Measurements from ENCODE around the gene MS4A6A. TPM values are rescaled to one million over a fixed set of nuclear protein-coding genes. Genes with fewer than 3 reads are reported as not detected.

Gene MS4A6A
- total RNA-seq, 1 experiment from 2014 or later = not detected

- no peak overlapping the region for H3K56ac ChIP-seq (ENCODE audit: insufficient read length, low read depth, low read length)
These were observed 815 bp upstream of the MS4A6A start for GRCh38 chr11:60183591-60184205.

More at GRCh38 chr11:60183591-60184205, 815 bp upstream of the MS4A6A start:
- H3K9ac ChIP-seq (ENCODE audit: extremely low read depth, insufficient read length, low read length) = no peak overlapping the region
- no peaks in the 10 kb centered on the region for H3K9me3 ChIP-seq (ENCODE audit: control insufficient read depth, low read depth, low read length)
- no peak overlapping the region for H2BK15ac ChIP-seq (ENCODE audit: low read depth, low read length)
- H3K27ac ChIP-seq (ENCODE audit: insufficient read length, low read depth, low read length) = no peak overlapping the region
- H2BK12ac ChIP-seq (ENCODE audit: insufficient read length, low read depth, low read length) = no peak overlapping the region
- no peaks in the 10 kb centered on the region for H3K79me1 ChIP-seq (ENCODE audit: insufficient read depth, low read depth, low read length, poor library complexity, severe bottlenecking)
- Mint-ChIP-seq H3K4me1 (peaks cover 9% of the 10 kb centered on the region in 2 experiments; a peak in 2 of 4 replicates), H3K27ac (no peak overlapping the region), H3K27me3 (ENCODE audit: low read depth) (no peaks in the 10 kb centered on the region; the same call in 1 of the 2 replicates), H3K9me3 (peaks cover 18% of the 10 kb centered on the region in 2 experiments), H3K36me3 (ENCODE audit: insufficient read depth in 1 of 3, low read depth in 3 of 3) (peaks cover 5 to 14% (median 7%) of the 10 kb centered on the region in 3 experiments; a peak in 6 of 7 replicates), H3K4me3 (no peak overlapping the region)
- H3K4me1 ChIP-seq (ENCODE audit: insufficient read depth, low read length) = no peaks in the 10 kb centered on the region
- H3K79me2 ChIP-seq (ENCODE audit: insufficient read depth, low read length) = no peaks in the 10 kb centered on the region
- no peak overlapping the region for H2BK20ac ChIP-seq (ENCODE audit: low read depth, low read length, poor library complexity, severe bottlenecking)
- no peak overlapping the region for H3K18ac ChIP-seq (ENCODE audit: insufficient read length, low read depth, low read length)
- H3K4me2 ChIP-seq (ENCODE audit: insufficient read depth, insufficient read length, low read length) = no peak overlapping the region
- no peak overlapping the region for H2AK5ac ChIP-seq (ENCODE audit: insufficient read length, low read length)
- H3K14ac ChIP-seq (ENCODE audit: insufficient read depth, low read length) = no peak overlapping the region
- DNase-seq = no peak
- H4K20me1 ChIP-seq (ENCODE audit: control insufficient read depth, insufficient read depth, insufficient read length) = no peaks in the 10 kb centered on the region
- no CpG with 5 or more reads among the region's 2 CpGs for WGBS (ENCODE audit: extremely low coverage, insufficient read length, low lambda C conversion rate)
- H3K27me3 ChIP-seq (ENCODE audit: insufficient read depth, low read length) = no peaks in the 10 kb centered on the region
- H2BK120ac ChIP-seq (ENCODE audit: low read depth, low read length, poor library complexity, severe bottlenecking) = no peak overlapping the region
- no peak overlapping the region for H3K4ac ChIP-seq (ENCODE audit: low read depth, low read length)
- no peak overlapping the region for H4K5ac ChIP-seq (ENCODE audit: insufficient read length, low read depth, low read length)
- no peak overlapping the region for H4K8ac ChIP-seq (replicated peaks; ENCODE audit: insufficient read length, low read depth, low read length)
- no peak overlapping the region for H4K91ac ChIP-seq (ENCODE audit: insufficient read length, low read depth, low read length)
- H3K23me2 ChIP-seq (ENCODE audit: insufficient read length, low read depth, low read length, poor library complexity, severe bottlenecking) = no peaks in the 10 kb centered on the region
- H3T11ph ChIP-seq (ENCODE audit: low read length) = no peak overlapping the region
- no peak overlapping the region for H3K23ac ChIP-seq (ENCODE audit: insufficient read length, low read depth, low read length)
- TF ChIP-seq CTCF (conservative IDR thresholded peaks at IDR 0.05) = no peak
- no peak overlapping the region for H2AFZ ChIP-seq (ENCODE audit: low read length)
- H2BK5ac ChIP-seq (ENCODE audit: insufficient read length, low read length) = no peak overlapping the region
